Measurements from ENCODE around the gene FZD2.
"Not testable (repeated sequence)": the region's sequence is repeated elsewhere in the genome, so short reads cannot be mapped to it uniquely, and the experiment has no call there.

FZD2 gene

DNA sequence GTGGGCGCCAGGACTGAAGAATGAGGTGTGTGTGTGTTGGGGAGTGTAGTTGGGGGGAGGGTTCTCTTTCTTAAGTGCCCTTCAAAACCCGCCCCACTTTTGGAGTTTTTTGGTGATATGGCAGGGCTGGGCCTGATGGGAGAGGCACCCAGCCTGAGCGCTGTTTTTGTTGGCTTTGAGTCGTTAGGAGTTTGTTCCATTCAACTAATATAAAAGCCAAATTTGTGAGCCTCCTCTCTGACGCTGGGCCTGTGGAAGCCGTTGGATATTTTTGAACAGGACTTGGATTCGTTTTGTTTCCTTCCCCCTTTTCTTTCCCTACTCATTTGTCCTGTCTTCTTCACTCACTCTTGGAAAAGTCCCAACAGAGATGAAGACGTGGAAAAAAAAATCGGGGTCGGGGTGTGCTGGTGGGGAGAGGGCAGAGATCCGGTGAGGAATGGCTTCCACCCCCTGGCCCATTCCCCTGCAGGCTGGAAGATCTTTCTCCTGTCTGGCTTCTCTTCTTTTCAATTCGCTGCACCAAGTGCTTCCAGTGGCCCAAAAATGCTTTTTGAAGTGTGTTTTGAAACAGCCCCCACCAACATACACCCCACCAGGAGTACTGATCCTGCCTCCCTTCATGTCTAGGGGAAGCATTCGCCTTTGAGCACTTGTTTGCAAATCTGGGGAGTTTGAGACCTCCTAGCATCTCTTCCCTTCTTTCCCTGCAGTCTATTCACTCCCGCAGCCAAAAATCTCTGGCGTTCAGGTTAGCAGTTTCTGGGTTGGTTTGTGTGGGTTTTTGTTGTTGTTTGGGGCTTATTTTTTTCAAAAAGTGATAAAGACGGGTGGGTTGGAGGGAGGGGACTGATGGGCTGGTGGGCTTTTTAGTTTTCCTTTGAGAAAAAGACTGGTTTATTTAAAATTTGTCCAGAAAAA lies 2.6 kb downstream of the FZD2 start:
- peaks cover 3% of the 10 kb centered on the region for H3K4me1 ChIP-seq (ENCODE audit: insufficient read depth, poor library complexity, severe bottlenecking)
- no peaks in the 10 kb centered on the region for H3K9me3 ChIP-seq (ENCODE audit: severe bottlenecking)
- DNase-seq (ENCODE audit: low spot score) (no peak), ATAC-seq (ENCODE audit: low read depth) (no peak)
- H3K27ac ChIP-seq (ENCODE audit: poor library complexity, severe bottlenecking) = no peak overlapping the region
- H3K27me3 ChIP-seq (ENCODE audit: insufficient read depth, poor library complexity, severe bottlenecking) = no peaks in the 10 kb centered on the region
- no peak overlapping the region for H3K4me3 ChIP-seq (ENCODE audit: severe bottlenecking)
- TF ChIP-seq, protein P1, sequence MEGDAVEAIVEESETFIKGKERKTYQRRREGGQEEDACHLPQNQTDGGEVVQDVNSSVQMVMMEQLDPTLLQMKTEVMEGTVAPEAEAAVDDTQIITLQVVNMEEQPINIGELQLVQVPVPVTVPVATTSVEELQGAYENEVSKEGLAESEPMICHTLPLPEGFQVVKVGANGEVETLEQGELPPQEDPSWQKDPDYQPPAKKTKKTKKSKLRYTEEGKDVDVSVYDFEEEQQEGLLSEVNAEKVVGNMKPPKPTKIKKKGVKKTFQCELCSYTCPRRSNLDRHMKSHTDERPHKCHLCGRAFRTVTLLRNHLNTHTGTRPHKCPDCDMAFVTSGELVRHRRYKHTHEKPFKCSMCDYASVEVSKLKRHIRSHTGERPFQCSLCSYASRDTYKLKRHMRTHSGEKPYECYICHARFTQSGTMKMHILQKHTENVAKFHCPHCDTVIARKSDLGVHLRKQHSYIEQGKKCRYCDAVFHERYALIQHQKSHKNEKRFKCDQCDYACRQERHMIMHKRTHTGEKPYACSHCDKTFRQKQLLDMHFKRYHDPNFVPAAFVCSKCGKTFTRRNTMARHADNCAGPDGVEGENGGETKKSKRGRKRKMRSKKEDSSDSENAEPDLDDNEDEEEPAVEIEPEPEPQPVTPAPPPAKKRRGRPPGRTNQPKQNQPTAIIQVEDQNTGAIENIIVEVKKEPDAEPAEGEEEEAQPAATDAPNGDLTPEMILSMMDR (IDR thresholded peaks at IDR 0.05; ENCODE audit: poor library complexity, severe bottlenecking) = no peak
- H3K36me3 ChIP-seq (ENCODE audit: low read depth) = no peaks in the 10 kb centered on the region

DNA sequence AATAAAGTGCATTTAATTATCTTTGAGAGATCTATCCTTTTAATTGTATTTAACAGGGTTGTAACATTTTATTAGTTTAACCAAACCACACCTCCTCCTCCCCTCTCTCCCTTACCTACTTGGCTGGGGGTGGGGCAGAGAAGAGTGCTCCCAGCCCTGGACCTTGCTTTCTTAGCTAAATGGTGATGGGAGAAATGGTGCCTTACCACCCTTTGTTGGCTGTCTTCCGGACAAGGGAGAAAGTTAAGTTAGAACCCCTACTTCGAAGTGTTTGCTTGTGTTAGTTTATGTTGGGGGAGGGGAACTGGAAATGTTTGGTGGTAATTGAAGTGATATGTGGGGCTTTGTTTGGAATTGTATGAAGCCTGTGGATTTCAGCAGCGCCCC lies 3.9 kb downstream of the FZD2 start:
- no peaks in the 10 kb centered on the region for H3K36me3 ChIP-seq (ENCODE audit: low read depth)
- TF ChIP-seq, protein P1 (IDR thresholded peaks at IDR 0.05; ENCODE audit: poor library complexity, severe bottlenecking) = no peak
- ATAC-seq (ENCODE audit: low read depth) (no peak), DNase-seq (ENCODE audit: low spot score) (no peak)
- no peak overlapping the region for H3K4me3 ChIP-seq (ENCODE audit: severe bottlenecking)
- no peaks in the 10 kb centered on the region for H3K27me3 ChIP-seq (ENCODE audit: insufficient read depth, poor library complexity, severe bottlenecking)
- peaks cover 3% of the 10 kb centered on the region for H3K4me1 ChIP-seq (ENCODE audit: insufficient read depth, poor library complexity, severe bottlenecking)
- no peak overlapping the region for H3K27ac ChIP-seq (ENCODE audit: poor library complexity, severe bottlenecking)
- peaks cover 3% of the 10 kb centered on the region for H3K9me3 ChIP-seq (ENCODE audit: severe bottlenecking)

DNA sequence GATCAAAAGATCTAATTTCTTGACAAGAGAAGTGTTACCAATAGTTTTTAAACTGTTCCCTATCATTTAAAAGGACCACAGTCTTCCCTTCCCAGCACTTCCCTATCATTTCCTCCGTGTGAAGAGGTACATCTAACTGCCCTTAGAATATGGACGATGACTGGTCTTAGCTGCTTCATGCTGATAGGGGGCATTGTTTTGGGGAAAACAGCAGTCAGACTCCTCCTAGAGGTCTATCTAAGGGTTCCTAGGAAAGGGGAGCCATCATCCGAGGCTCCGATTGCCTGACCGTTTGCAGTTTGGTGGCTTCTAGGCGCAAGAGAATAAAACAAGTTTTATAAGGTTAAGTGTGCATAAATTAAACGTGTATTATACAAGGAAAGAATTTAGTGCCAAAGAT lies 7.1 kb downstream of the FZD2 start:
- H3K4me1 ChIP-seq (ENCODE audit: insufficient read depth, poor library complexity, severe bottlenecking) = peaks cover under 1% of the 10 kb centered on the region
- no peak for DNase-seq (ENCODE audit: low spot score)
- no peak overlapping the region for H3K4me3 ChIP-seq (ENCODE audit: severe bottlenecking)
- TF ChIP-seq, protein P1 (IDR thresholded peaks at IDR 0.05; ENCODE audit: poor library complexity, severe bottlenecking) = no peak
- no peak overlapping the region for H3K27ac ChIP-seq (ENCODE audit: poor library complexity, severe bottlenecking)
- no peak for ATAC-seq (ENCODE audit: low read depth)
- H3K36me3 ChIP-seq (ENCODE audit: low read depth) = no peaks in the 10 kb centered on the region
- H3K27me3 ChIP-seq (ENCODE audit: insufficient read depth, poor library complexity, severe bottlenecking) = no peaks in the 10 kb centered on the region
- peaks cover 3% of the 10 kb centered on the region for H3K9me3 ChIP-seq (ENCODE audit: severe bottlenecking)

GRCh38 chr17:44565866-44566443 lies 8.7 kb downstream of the FZD2 start:
- no peaks in the 10 kb centered on the region for H3K27me3 ChIP-seq (ENCODE audit: insufficient read depth, poor library complexity, severe bottlenecking)
- no peak overlapping the region for H3K27ac ChIP-seq (ENCODE audit: poor library complexity, severe bottlenecking)
- DNase-seq (ENCODE audit: low spot score) = no peak
- no peaks in the 10 kb centered on the region for H3K36me3 ChIP-seq (ENCODE audit: low read depth)
- H3K4me3 ChIP-seq (ENCODE audit: severe bottlenecking) = no peak overlapping the region
- H3K9me3 ChIP-seq (ENCODE audit: severe bottlenecking) = peaks cover 3% of the 10 kb centered on the region
- TF ChIP-seq, protein P1 (IDR thresholded peaks at IDR 0.05; ENCODE audit: poor library complexity, severe bottlenecking) = peak; percentile 36
- no peak for ATAC-seq (ENCODE audit: low read depth)
- H3K4me1 ChIP-seq (ENCODE audit: insufficient read depth, poor library complexity, severe bottlenecking) = no peaks in the 10 kb centered on the region

DNA sequence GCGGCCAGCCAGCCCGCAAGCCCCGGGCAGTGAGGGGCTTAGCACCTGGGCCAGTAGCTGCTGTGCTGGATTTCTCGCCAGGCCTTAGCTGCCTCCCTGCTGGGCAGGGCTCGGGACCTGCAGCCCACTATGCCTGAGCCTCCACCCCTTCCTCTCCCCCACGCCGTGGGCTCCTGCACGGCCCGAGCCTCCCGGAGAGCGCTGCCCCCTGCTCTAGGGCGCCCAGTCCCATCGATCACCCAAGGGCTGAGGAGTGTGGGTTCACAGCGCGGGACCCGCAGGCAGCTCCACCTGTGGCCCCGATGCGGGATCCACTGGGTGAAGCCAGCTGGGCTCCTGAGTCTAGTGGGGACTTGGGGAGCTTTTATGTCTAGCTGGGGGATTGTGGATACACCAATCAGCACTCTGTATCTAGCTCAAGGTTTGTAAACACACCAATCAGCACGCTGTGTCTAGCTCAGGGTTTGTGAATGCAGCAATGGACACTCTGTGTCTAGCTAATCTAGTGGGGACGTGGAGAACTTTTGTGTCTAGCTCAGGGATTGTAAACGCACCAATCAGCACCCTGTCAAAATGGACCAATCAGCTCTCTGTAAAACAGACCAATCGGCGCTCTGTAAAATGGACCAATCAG lies 11.1 kb downstream of the FZD2 start:
- H3K27me3 ChIP-seq (ENCODE audit: insufficient read depth, poor library complexity, severe bottlenecking); H3K4me3 ChIP-seq (ENCODE audit: severe bottlenecking); H3K27ac ChIP-seq (ENCODE audit: poor library complexity, severe bottlenecking); ATAC-seq (ENCODE audit: low read depth); DNase-seq (ENCODE audit: low spot score); H3K4me1 ChIP-seq (ENCODE audit: insufficient read depth, poor library complexity, severe bottlenecking); H3K36me3 ChIP-seq (ENCODE audit: low read depth); H3K9me3 ChIP-seq (ENCODE audit: severe bottlenecking): not testable (repeated sequence)

All from RWPE2 (cell line).